G401.6 (cell line): ENCODE data around the gene SLC15A5.

Source experiments
- FAIRE-seq: peaks from 2 replicates; lab custom pipeline; 2012; peaks lifted over from hg19 to GRCh38; lab: Jason Lieb, UNC

The SLC15A5 gene

DNA sequence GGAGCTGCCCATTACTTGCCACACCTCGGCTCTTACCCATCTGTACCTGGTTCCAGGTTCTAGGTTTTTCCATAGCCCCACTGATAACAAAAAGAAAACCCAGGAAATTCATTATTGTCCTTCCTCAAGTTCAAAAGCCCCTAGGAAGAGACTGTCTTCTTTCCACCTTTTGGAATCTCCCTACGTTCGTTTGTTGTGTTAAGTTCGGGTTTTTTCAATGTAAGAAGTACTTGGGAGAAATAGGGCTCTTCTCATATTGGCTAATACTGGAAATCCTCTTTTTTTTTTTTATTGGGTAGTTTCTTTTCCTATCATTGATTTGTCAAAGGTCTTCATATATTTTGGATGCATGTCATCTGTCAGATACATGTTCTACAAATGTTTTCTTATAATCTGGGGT lies 17.3 kb downstream of the SLC15A5 start:
- FAIRE-seq = no peak

DNA sequence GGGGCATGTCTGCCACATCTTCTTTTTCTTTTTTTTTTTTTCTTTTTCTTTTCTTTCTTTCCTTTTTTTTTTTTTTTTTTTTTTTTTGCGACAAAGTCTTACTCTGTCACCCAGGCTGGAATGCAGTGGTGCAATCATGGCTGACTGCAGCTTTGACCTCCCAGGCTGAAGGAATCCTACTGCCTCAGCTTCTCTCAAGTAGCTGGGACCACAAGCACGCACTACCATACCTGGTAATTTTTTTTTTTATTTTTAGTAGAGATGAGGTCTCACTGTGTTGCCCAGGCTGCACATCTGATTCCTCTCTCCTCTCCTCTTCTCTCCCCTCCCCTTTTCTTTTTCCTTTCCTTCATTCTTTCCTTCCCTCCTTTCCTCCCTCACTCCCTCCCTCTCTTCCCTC lies 18.5 kb downstream of the SLC15A5 start:
- no peak for FAIRE-seq

DNA sequence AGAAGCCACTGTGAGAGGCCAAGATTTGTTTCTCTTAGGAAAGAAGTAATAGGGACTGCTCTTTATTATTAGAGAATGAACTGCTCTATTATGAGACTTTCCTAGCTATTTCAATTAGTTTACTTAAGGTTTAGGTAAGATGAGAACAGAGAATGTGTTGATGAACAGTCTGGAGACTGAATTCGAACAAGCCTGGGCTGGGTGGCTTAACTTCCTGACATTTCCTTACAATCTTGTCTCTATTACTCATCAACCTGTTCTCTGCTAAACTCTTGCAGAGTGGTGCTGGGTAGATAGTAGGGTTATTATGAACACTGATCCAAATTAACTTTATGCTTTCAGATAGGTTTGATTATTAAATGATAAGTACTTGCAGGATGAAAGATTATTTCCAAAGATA lies 31.2 kb downstream of the SLC15A5 start:
- no peak for FAIRE-seq

GRCh38 chr12:16245209-16245608 lies 32.3 kb downstream of the SLC15A5 start:
- no peak for FAIRE-seq

DNA sequence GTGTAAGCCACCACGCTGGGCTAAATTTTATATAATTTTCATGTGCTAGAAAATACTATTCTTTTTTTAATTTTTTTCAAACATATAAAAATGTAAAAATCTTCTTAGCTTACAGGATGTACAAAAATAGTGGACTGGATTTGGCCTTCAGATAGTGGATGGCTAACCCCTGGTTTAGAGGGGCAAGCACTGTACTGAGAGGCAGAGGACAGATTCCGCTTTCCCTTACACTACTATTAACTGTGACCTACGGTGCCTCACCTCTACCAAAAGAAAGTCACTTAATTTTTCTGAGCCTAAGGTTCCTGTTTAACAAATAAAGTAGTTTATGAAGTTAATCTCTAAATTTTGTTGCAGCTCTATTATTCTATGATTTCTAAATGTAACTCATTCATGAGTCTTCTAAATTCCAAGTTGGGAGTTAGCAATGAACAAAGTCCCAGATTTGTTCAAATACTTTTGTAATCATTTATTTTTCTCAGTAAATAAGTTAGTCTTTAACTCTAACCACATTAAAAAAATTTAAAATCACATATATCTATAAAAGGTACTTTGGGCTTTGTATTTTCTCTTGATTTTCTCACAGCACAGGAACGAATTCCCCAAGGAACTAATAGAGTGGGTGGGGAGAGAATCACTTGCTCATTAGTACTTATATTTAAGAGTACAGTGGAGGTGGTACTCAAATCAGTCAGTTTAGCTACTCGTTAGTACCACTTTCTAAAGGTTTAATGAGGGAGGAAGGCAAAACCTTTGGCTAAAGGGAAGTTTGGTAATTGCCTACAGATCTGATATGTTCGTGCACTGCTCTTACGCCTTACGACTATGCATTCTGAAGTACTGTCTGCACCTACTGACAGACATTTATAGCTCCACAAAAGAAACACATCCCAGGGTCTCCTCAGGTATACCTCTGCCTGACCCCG lies 33.7 kb downstream of the SLC15A5 start:
- no peak for FAIRE-seq

DNA sequence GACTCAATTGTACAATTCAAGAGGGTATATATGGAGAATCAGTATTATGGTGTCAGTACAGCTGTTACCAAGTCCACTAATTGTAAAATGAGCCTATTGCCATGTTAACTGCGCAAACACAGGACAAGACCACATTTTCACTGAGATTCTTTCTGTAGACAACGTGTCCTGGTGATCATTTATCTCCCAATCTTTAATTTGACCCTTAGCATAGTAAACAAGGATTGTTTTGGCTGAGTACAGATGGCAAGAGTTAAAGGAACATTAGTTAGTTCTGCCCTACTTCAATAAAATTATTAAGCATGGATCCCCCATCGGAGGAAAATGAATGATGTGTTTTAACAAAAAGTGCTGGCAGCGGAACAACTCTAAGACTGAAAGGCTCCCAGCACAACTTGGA lies 36.1 kb downstream of the SLC15A5 start:
- FAIRE-seq = no peak

DNA sequence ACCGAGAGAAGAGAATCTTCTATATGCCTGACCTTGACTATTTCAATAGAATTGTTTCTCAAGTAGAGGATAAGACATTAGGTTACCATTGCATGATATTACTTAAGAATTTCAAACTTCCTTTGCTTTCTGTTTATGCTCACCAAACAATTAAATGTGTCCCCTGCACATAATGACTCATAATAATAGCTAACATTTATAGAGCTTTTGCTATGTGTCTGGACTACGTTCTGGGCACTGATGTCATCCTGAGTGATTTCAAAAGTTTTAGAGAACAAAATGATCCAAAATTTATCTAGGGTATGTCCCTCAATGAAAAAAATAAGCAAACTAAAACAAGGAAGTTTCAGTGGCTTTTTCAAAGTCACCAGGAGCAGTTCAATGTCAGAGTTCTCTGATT lies 38.8 kb downstream of the SLC15A5 start:
- FAIRE-seq = no peak

GRCh38 chr12:16229676-16230075 lies 47.8 kb downstream of the SLC15A5 start:
- no peak for FAIRE-seq

DNA sequence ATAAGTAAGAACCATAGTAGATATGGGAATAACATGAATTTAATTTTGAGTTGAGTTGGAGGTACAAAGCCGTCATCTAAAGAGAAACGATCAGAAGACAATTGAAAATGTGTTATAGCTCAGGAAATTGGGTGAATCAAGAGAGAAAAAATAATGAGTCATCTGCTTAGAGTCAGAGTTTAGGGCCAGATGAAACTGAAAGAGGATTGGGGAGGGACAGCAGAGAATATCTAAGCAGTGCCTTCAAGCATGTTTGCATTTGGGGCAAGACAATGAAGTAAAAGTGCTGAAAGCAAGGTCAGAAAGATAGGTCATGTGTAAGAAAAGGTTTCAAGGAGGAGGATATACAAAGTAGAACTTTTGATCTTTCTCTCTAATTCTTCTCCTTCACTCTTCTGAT lies 49.4 kb downstream of the SLC15A5 start:
- FAIRE-seq = no peak

DNA sequence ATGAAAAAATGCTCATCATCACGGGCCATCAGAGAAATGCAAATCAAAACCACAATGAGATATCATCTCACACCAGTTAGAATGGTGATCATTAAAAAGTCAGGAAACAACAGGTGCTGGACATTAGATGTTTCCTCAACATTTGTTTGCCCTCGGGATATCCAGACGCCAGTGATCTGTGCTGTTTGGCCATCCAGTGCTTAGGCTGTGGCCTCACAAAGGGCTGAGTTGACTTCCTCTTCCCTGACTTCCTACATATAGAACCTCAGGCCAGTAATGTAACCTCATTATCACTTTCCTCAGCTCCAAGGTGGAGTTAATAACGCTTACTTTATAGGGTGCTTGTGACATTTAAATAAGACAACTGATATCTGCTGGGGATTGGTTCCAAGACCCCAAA lies 51.8 kb downstream of the SLC15A5 start:
- no peak for FAIRE-seq

DNA sequence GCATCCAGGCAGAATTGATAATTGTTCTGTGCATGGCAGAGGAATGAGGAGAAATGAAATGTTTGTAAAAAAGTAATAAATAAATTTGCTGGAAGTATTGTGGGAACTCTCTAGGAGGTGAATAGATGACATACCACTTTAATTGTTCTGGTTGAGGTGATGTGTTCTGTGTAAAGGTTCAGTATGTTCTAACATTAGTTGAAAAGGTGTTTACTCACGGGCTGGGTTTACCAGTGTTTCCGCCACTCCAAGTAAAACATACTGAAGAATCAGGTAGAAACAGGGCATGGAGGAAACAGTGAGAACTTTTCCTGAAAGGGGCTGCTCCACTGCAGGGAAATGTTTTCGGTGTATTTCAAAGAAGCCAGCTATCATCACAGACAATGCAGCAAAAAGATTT lies 53.3 kb downstream of the SLC15A5 start:
- FAIRE-seq = no peak

DNA sequence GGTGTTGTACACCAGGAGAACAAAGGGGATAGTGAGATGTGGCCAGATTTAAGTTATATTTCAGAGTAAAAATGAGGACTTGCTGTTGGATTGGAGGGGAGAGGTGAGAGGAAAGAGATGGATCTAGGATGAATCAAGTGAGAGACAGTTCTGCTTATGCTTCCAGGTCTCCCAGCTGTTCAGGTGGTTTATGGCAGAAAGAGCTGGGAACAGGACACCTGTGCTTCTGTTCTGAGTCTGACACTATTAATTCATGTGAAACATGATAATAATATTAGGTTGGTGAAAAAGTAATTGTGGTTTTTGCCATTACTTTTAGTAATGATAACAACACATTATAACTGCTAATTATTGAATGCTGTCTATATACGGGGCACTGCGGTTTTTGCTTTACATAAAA lies 55.7 kb downstream of the SLC15A5 start:
- no peak for FAIRE-seq

DNA sequence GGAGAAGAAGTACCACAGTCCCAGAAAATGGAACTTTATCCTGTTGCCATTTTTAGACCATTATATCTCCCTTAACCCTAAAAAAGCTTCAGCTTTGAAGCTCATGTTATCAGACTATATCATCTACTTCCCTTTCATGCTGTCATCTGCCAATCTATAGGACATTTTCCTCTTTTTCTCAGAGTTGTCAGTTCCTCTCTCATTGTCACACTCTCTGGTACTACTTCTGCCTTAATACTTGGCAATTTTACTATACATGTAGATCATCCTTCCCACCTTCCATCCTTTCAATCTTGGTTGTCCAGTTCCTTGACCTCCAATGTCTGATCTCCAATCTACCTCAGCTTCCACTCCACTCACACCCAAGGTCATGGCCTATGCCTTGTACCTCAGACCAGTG lies 57.4 kb downstream of the SLC15A5 start:
- FAIRE-seq = no peak

DNA sequence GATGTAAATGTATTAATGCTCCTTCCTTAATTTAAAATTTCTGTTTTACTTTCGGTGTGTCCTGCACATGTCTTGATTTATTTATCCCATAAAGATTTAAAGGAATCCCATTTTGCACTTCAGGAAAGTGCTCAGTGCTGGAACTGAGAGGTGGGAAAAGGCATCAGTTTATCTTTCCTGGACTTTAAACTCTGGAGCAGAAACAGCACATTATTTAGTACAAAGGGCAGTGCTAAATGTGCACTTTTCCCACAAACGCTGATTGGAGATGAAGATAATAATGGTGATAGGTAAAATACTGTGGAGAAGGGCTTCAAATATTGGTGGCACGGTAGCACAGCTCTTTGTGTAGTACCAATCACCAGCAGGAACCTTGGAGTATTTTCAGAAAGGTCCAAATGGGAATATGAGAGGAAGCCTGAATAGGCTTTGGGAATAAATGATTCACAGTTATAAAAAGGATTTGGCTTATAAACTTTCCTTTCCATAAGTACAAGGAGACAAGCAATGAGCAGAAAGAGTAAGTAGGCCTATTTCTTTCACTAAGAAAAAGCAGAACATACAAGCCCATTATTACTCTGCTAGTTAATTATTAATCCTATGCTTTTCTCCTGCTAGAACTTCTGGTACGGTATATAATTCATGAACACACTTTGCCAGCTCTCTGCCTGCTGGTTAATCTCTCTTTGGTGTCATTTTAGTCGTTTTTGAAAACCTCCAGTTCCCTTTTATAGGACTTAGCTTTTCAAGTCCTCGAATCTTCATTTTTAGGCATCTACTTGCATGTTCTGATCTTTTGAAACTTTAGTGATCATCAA lies 58.3 kb downstream of the SLC15A5 start:
- FAIRE-seq = no peak

GRCh38 chr12:16218234-16218633 lies 59.3 kb downstream of the SLC15A5 start:
- FAIRE-seq = no peak

GRCh38 chr12:16211731-16212130 lies 65.8 kb downstream of the SLC15A5 start:
- no peak for FAIRE-seq

- FAIRE-seq = no peak
Observed at GRCh38 chr12:16198884-16199283, 78.6 kb downstream of the SLC15A5 start.

- no peak for FAIRE-seq
Observed at GRCh38 chr12:16197600-16197999, 79.9 kb downstream of the SLC15A5 start.

DNA sequence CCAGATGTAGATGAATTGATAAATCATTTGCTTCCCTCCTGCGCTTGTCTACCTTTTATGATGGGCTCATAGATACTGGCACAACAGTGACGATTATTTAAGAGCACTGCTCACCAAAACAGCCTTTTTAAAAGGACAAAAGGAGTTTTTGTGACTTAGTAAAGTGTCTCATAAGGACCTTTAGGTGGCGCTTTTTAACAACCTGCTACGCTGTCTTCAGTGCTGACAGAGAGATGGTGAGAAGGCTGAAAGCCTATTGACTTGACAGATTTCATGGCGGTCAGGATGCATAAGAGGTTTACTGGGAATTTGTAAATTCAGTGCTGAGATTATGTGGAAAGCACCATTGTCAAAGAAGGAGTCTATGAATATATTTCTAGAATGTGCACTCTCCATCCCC lies 87.6 kb downstream of the SLC15A5 start:
- no peak for FAIRE-seq

GRCh38 chr12:16187660-16188059 lies 89.8 kb downstream of the SLC15A5 start:
- FAIRE-seq = no peak

- FAIRE-seq = no peak
Observed at GRCh38 chr12:16184681-16185080, 92.8 kb downstream of the SLC15A5 start.

DNA sequence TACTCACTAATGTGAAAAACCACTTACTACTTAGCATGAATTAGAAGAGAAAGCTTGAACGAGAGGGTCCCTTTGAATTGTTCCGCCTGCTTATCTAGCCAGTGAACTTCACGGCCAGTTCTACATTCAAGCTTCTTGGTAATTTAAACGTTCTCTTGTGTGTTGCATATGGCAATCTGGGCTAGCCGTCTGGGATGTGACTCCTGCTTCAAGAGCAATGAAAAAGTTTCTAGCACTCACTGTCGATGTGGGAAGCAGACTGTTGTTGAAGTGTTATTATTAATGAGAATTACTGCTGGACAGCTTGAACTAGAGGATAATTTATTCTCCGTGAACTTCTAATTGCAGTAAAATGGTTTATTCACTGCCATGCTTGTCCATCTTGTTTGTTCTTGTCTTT lies 93.9 kb downstream of the SLC15A5 start:
- FAIRE-seq = no peak

DNA sequence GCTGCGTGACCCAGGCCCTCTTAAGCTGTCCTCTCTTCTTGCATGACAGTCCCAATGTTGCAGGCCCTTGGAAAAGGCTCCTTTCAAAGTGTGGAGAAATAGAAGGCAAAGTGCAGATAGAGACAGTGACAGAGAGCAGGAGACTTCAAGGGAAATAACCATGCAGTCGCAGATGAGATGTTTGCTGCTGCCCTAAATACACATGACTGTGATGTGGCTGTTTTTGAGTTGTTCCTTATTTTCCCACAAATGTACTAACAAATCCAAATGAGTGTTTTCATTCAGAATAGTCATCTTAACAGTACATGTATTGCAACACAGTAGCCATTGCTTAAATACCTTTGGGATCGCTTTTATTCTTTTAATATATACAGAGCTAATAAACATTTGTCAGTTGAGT lies 101.6 kb downstream of the SLC15A5 start:
- no peak for FAIRE-seq

DNA sequence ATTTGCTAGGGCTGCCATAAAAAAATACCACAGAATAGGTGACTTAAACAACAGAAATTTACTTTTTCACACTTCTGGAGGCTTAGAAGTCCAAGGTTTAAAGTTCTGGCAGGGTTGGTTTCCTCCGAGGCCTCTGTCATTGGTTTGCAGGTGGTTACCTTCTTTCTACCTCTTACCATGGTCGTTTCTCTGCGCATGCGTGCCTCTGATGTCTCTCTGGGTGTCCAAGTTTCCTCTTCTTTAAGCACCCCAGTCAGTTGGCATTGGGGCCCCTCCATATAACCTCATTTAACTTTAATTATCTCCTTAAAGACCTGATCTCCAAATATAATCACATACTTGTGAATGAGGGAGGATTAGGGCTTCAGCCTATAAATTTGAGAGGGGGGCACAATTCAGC lies 103.2 kb downstream of the SLC15A5 start:
- no peak for FAIRE-seq
